ENCODE results near the gene FXYD3.

- TF ChIP-seq CTCF (IDR thresholded peaks at IDR 0.05 in 2 of 3, conservative IDR thresholded peaks at IDR 0.05 in 1 of 3; ENCODE audit: borderline replicate concordance in 1 of 3, insufficient read depth in 1 of 3, low read depth in 2 of 3, low read length in 2 of 3) = no peak
- TF ChIP-seq POLR2A (IDR thresholded peaks at IDR 0.05; ENCODE audit: borderline replicate concordance, extremely low read depth, insufficient read depth, insufficient read length) = no peak
- no peak for TF ChIP-seq ZNF274 (IDR thresholded peaks at IDR 0.05; ENCODE audit: low read depth, low read length)
- TF ChIP-seq, protein P1, sequence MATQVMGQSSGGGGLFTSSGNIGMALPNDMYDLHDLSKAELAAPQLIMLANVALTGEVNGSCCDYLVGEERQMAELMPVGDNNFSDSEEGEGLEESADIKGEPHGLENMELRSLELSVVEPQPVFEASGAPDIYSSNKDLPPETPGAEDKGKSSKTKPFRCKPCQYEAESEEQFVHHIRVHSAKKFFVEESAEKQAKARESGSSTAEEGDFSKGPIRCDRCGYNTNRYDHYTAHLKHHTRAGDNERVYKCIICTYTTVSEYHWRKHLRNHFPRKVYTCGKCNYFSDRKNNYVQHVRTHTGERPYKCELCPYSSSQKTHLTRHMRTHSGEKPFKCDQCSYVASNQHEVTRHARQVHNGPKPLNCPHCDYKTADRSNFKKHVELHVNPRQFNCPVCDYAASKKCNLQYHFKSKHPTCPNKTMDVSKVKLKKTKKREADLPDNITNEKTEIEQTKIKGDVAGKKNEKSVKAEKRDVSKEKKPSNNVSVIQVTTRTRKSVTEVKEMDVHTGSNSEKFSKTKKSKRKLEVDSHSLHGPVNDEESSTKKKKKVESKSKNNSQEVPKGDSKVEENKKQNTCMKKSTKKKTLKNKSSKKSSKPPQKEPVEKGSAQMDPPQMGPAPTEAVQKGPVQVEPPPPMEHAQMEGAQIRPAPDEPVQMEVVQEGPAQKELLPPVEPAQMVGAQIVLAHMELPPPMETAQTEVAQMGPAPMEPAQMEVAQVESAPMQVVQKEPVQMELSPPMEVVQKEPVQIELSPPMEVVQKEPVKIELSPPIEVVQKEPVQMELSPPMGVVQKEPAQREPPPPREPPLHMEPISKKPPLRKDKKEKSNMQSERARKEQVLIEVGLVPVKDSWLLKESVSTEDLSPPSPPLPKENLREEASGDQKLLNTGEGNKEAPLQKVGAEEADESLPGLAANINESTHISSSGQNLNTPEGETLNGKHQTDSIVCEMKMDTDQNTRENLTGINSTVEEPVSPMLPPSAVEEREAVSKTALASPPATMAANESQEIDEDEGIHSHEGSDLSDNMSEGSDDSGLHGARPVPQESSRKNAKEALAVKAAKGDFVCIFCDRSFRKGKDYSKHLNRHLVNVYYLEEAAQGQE (IDR thresholded peaks at IDR 0.05; ENCODE audit: low read depth) = no peak
- no peak for TF ChIP-seq EZH2 (IDR thresholded peaks at IDR 0.05)
- TF ChIP-seq SIN3A (IDR thresholded peaks at IDR 0.05; ENCODE audit: low read depth) = no peak
- TF ChIP-seq ELF1 (IDR thresholded peaks at IDR 0.05; ENCODE audit: borderline replicate concordance, low read depth) = no peak
- TF ChIP-seq, protein P2, sequence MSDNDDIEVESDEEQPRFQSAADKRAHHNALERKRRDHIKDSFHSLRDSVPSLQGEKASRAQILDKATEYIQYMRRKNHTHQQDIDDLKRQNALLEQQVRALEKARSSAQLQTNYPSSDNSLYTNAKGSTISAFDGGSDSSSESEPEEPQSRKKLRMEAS (IDR thresholded peaks at IDR 0.05) = no peak
- no peak for TF ChIP-seq EGR1 (IDR thresholded peaks at IDR 0.05; ENCODE audit: low read depth)
- TF ChIP-seq, protein P3, sequence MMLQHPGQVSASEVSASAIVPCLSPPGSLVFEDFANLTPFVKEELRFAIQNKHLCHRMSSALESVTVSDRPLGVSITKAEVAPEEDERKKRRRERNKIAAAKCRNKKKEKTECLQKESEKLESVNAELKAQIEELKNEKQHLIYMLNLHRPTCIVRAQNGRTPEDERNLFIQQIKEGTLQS (IDR thresholded peaks at IDR 0.05) = no peak
- no peak for TF ChIP-seq RAD21 (IDR thresholded peaks at IDR 0.05; ENCODE audit: low read depth)
- no peak for TF ChIP-seq POLR2AphosphoS5 (IDR thresholded peaks at IDR 0.05; ENCODE audit: low read depth, low read length)
Measured at GRCh38 chr19:35138305-35138892, 22.8 kb downstream of the FXYD3 start, which contains the start of gene FXYD1.

Measured in HCT116 (cell line).